Fibroblast of lung (primary cell): Measurements from ENCODE around the gene DHX58. TPM values are rescaled to one million over a fixed set of nuclear protein-coding genes. Genes with fewer than 3 reads are reported as not detected.

Experiments used
- DNase-seq, 2 donors: peaks; one replicate each; pipeline versions ENCODE4 v3.0.0 to v3.0.0-alpha.2; 2010; ENCODE audit warnings: low read depth in 2 of 2
- H2AFZ ChIP-seq: 2 replicates; pipeline ENCODE4 v1.5.1; 2012; ENCODE audit warnings: low read length, control low read depth, inconsistent platforms
- H3K27ac ChIP-seq: 2 replicates; pipeline ENCODE4 v1.5.1; 2011; ENCODE audit warnings: low read length, control low read depth; ENCODE audit not compliant: insufficient read depth
- H3K27me3 ChIP-seq: 2 replicates; pipeline ENCODE4 v1.5.1; 2011; ENCODE audit warnings: mild to moderate bottlenecking, low read length; ENCODE audit not compliant: control insufficient read depth, insufficient read depth
- H3K36me3 ChIP-seq: 2 replicates; pipeline ENCODE4 v1.5.1; 2011; ENCODE audit warnings: low read length; ENCODE audit not compliant: control insufficient read depth, insufficient read depth
- H3K4me1 ChIP-seq: 2 replicates; pipeline ENCODE4 v1.5.1; 2011; ENCODE audit warnings: low read length; ENCODE audit not compliant: control insufficient read depth, insufficient read depth; ENCODE audit errors: extremely low read depth
- H3K4me2 ChIP-seq: 2 replicates; pipeline ENCODE4 v1.5.1; 2011; ENCODE audit warnings: low read length, control low read depth; ENCODE audit not compliant: insufficient read depth; ENCODE audit errors: extremely low read depth
- H3K4me3 ChIP-seq, 4 experiments: fragments of 200-600 bp in 1 of 4; sonication (generic) in 1 of 4; replicated peaks in 1 of 4; 2 replicates each; pipeline ENCODE4 v1.5.1; 2011 to 2016; ENCODE audit warnings: low read length in 4 of 4, low read depth in 3 of 4, mild to moderate bottlenecking in 3 of 4, control low read depth in 2 of 4, inconsistent platforms in 1 of 4, mixed read lengths in 1 of 4; ENCODE audit not compliant: insufficient read depth in 1 of 4; ENCODE audit errors: control extremely low read depth in 1 of 4
- H3K79me2 ChIP-seq: 2 replicates; pipeline ENCODE4 v1.5.1; 2012; ENCODE audit warnings: mild to moderate bottlenecking, low read length, inconsistent platforms; ENCODE audit not compliant: control insufficient read depth, insufficient read depth
- H3K9ac ChIP-seq: 2 replicates; pipeline ENCODE4 v1.5.1; 2011; ENCODE audit warnings: mild to moderate bottlenecking, low read length, control low read depth; ENCODE audit not compliant: insufficient read depth
- H3K9me3 ChIP-seq: 2 replicates; pipeline ENCODE4 v1.5.1; 2012; ENCODE audit warnings: low read depth, low read length; ENCODE audit not compliant: control insufficient read depth, insufficient read depth
- H4K20me1 ChIP-seq: 2 replicates; pipeline ENCODE4 v1.5.1; 2011; ENCODE audit warnings: low read length; ENCODE audit not compliant: control insufficient read depth, insufficient read depth; ENCODE audit errors: extremely low read depth
- CTCF ChIP-seq, 2 donors: IDR thresholded peaks in 1 of 2; conservative IDR thresholded peaks in 1 of 2; 1 replicate in 1 of 2; 2 replicates in 1 of 2; pipeline ENCODE4 v1.5.1; 2011 to 2012; ENCODE audit warnings: low read length in 2 of 2, control low read depth in 1 of 2, inconsistent platforms in 1 of 2, low read depth in 1 of 2, mild to moderate bottlenecking in 1 of 2
- EZH2 ChIP-seq: IDR thresholded peaks from 2 replicates; pipeline ENCODE4 v1.5.1; 2012; ENCODE audit warnings: low read length, control low read depth, mild to moderate bottlenecking; ENCODE audit errors: missing control alignments
- polyA minus RNA-seq: library from RNA; depleted of rRNA, polyadenylated mRNA; stranded (reverse); fragments of >200 nt; gene quantifications from 2 replicates; pipeline ENCODE4 v1.2.3, GENCODE V29; 2011; ENCODE audit warnings: low replicate concordance
- polyA plus RNA-seq, 2 donors: library from polyadenylated mRNA; depleted of rRNA in 1 of 2; stranded (reverse) in 1 of 2; unstranded in 1 of 2; fragments of >200 nt; gene quantifications; 2 replicates each; pipeline ENCODE4 v1.2.1, GENCODE V29; 2011 to 2012; ENCODE audit warnings: missing spikeins in 1 of 2
- total RNA-seq: library from RNA; depleted of rRNA; stranded (reverse); fragments of >200 nt; gene quantifications from 2 replicates; pipeline ENCODE4 v1.2.1, GENCODE V29; 2014

DHX58 gene
- total RNA-seq (12.3 and 18.3 TPM in 2 replicates), polyA plus RNA-seq (7.1 and 8.0 TPM in 2 replicates), polyA minus RNA-seq (14.4 and 24.3 TPM in 2 replicates)
- polyA plus RNA-seq (2012): 8.6 and 8.9 TPM in 2 replicates

- peaks cover 9% of the 10 kb centered on the region for H3K4me1 ChIP-seq
- H3K4me2 ChIP-seq: peak within 1 kb of the TSS; percentile 91
- peak within 1 kb of the TSS; percentile 40 for H3K9ac ChIP-seq
- peak within 1 kb of the TSS; percentile 81 for H2AFZ ChIP-seq
- H3K36me3 ChIP-seq: peaks cover 21% of the 10 kb centered on the region
- no peaks in the 10 kb centered on the region for H4K20me1 ChIP-seq
- no peaks in the 10 kb centered on the region for H3K9me3 ChIP-seq
- no peak for TF ChIP-seq EZH2
- TF ChIP-seq CTCF (conservative IDR thresholded peaks at IDR 0.05 in 1 of 2, IDR thresholded peaks at IDR 0.05 in 1 of 2; ENCODE audit: low read depth in 1 of 2, low read length in 2 of 2): no peak
- H3K4me3 ChIP-seq: peak within 1 kb of the TSS; percentile 9 to 68 (median 54)
- H3K79me2 ChIP-seq: no peaks in the 10 kb centered on the region
- H3K27me3 ChIP-seq: no peaks in the 10 kb centered on the region
- peak; percentile 61 to 87 for DNase-seq
- H3K27ac ChIP-seq: peak within 1 kb of the TSS; percentile 68
Observed at GRCh38 chr17:42112552-42113176, at the start of gene DHX58. Gene DHX58 (minus strand): TSS chr17:42112714. CDS start chr17:42111892, 822 bp downstream.

GRCh38 chr17:42160531-42160910, 48.0 kb upstream of the DHX58 start:
- Histone ChIP-seq H3K9me3 (no peaks in the 10 kb centered on the region), H3K4me2 (no peak overlapping the region), H3K79me2 (no peaks in the 10 kb centered on the region), H3K9ac (no peak overlapping the region), H3K4me3 (no peak overlapping the region), H2AFZ (no peak overlapping the region), H3K27ac (no peak overlapping the region), H3K4me1 (no peaks in the 10 kb centered on the region), H4K20me1 (no peaks in the 10 kb centered on the region), H3K27me3 (no peaks in the 10 kb centered on the region), H3K36me3 (no peaks in the 10 kb centered on the region)
- DNase-seq: no peak
- TF ChIP-seq CTCF (conservative IDR thresholded peaks at IDR 0.05 in 1 of 2, IDR thresholded peaks at IDR 0.05 in 1 of 2; ENCODE audit: low read depth in 1 of 2, low read length in 2 of 2) (no peak), EZH2 (no peak)

GRCh38 chr17:42159796-42160530, 47.4 kb upstream of the DHX58 start:
- H3K4me1 ChIP-seq: no peaks in the 10 kb centered on the region
- H3K9ac ChIP-seq: no peak overlapping the region
- H3K9me3 ChIP-seq: no peaks in the 10 kb centered on the region
- no peak for DNase-seq
- H3K27ac ChIP-seq: no peak overlapping the region
- TF ChIP-seq CTCF (conservative IDR thresholded peaks at IDR 0.05 in 1 of 2, IDR thresholded peaks at IDR 0.05 in 1 of 2; ENCODE audit: low read depth in 1 of 2, low read length in 2 of 2): no peak
- TF ChIP-seq EZH2: no peak
- no peaks in the 10 kb centered on the region for H3K79me2 ChIP-seq
- no peak overlapping the region for H3K4me3 ChIP-seq
- H3K27me3 ChIP-seq: no peaks in the 10 kb centered on the region
- no peaks in the 10 kb centered on the region for H4K20me1 ChIP-seq
- H3K36me3 ChIP-seq: no peaks in the 10 kb centered on the region
- H3K4me2 ChIP-seq: no peak overlapping the region
- H2AFZ ChIP-seq: no peak overlapping the region
